Upper lobe of left lung (tissue), 6 donors: Measurements from ENCODE around the gene VPS37D. TPM values are rescaled to one million over a fixed set of nuclear protein-coding genes. Genes with fewer than 3 reads are reported as not detected.

ENCODE experiments used
- ATAC-seq, 2 donors: fragments of 200-7000 bp; cut with Tn5 transposase; one replicate each; pipeline ENCODE4 v1.9.1; 2022; ENCODE audit warnings: mild to moderate bottlenecking in 2 of 2, moderate library complexity in 2 of 2; ENCODE audit not compliant: low FRiP score in 2 of 2
- DNase-seq, 2 donors: peaks; one replicate each; pipeline ENCODE4 v3.0.0-alpha.2; 2019 to 2020
- H3K27ac ChIP-seq, 4 donors: fragments of 200-600 bp; sonication (generic); one replicate each; pipeline ENCODE4 v1.5.1; 2016 to 2019
- H3K27me3 ChIP-seq, 4 donors: fragments of 200-600 bp; sonication (generic); one replicate each; pipeline ENCODE4 v1.5.1; 2017 to 2019
- H3K36me3 ChIP-seq, 4 donors: fragments of 200-600 bp; sonication (generic); one replicate each; pipeline ENCODE4 v1.5.1; 2016 to 2019
- H3K4me1 ChIP-seq, 4 donors: fragments of 200-600 bp; sonication (generic); one replicate each; pipeline ENCODE4 v1.5.1; 2018 to 2019
- H3K4me3 ChIP-seq, 4 donors: fragments of 200-600 bp; sonication (generic); one replicate each; pipeline ENCODE4 v1.5.1; 2017 to 2019; ENCODE audit warnings: mild to moderate bottlenecking in 2 of 4, moderate library complexity in 1 of 4
- H3K9me3 ChIP-seq, 4 donors: fragments of 200-600 bp; sonication (generic); one replicate each; pipeline ENCODE4 v1.5.1; 2018 to 2019
- CTCF ChIP-seq, 6 experiments: fragments of 450-650 bp in 4 of 6; fragments of 200-600 bp in 2 of 6; sonication (generic) in 2 of 6; IDR thresholded peaks; one replicate each; pipeline ENCODE4 v1.5.1; 2016 to 2019; ENCODE audit warnings: antibody characterized with exemption in 6 of 6
- EP300 ChIP-seq, 4 donors: sonication (generic); formaldehyde crosslinking; IDR thresholded peaks; one replicate each; pipeline ENCODE4 v1.5.1; 2017; ENCODE audit warnings: antibody characterized with exemption in 4 of 4, control low read depth in 2 of 4
- POLR2A ChIP-seq, 4 donors: fragments of 450-650 bp; IDR thresholded peaks; one replicate each; pipeline ENCODE4 v1.5.1; 2016 to 2017; ENCODE audit warnings: antibody characterized with exemption in 4 of 4, mild to moderate bottlenecking in 2 of 4
- POLR2AphosphoS5 ChIP-seq, 2 donors: sonication (generic); formaldehyde crosslinking; IDR thresholded peaks; one replicate each; pipeline ENCODE4 v1.5.1; 2017; ENCODE audit warnings: antibody characterized with exemption in 2 of 2
- WGBS, 2 donors: methylation state at CpG; one replicate each; pipeline ENCODE4 v1.1.5; 2017 to 2018; 5-methylcytosine and 5-hydroxymethylcytosine counted together
- total RNA-seq, 6 donors: library from RNA; depleted of rRNA in 4 of 6; stranded (reverse); fragments of >200 nt in 4 of 6; gene quantifications; one replicate each; pipeline versions ENCODE4 v1.1.0 to v1.2.1, GENCODE V29; 2016 to 2021
- donor health status: DM: no; HTN: no; CAD: no; lungs with moderate emphysema.
- donor health status: DM: no; HTN: yes; CAD: no; lungs with severe emphysema.

Gene VPS37D
- total RNA-seq, 6 donors from 2014 or later = 1.0 to 4.3 (median 1.5) TPM

- Histone ChIP-seq H3K27me3 (peaks cover 0 to 28% (median 16%) of the 10 kb centered on the region in 4 donors), H3K36me3 (no peaks in the 10 kb centered on the region), H3K9me3 (no peaks in the 10 kb centered on the region), H3K4me1 (peaks cover 15 to 24% (median 21%) of the 10 kb centered on the region in 4 donors), H3K4me3 (no peak overlapping the region), H3K27ac (no peak overlapping the region)
- TF ChIP-seq CTCF (IDR thresholded peaks at IDR 0.05) = no peak
- TF ChIP-seq POLR2A (IDR thresholded peaks at IDR 0.05) = no peak
- no peak for TF ChIP-seq EP300 (IDR thresholded peaks at IDR 0.05)
- no peak for TF ChIP-seq POLR2AphosphoS5 (IDR thresholded peaks at IDR 0.05)
- DNase-seq (no peak), ATAC-seq (no peak)
- 33 to 37% methylated on average over 3 of the region's 3 CpGs for WGBS, 2 donors
Observed at GRCh38 chr7:73626814-73627213, 40.8 kb upstream of the VPS37D start.

GRCh38 chr7:73628504-73628903 lies 39.1 kb upstream of the VPS37D start:
- DNase-seq (no peak), ATAC-seq (no peak)
- Histone ChIP-seq H3K4me1 (peaks cover 8 to 12% (median 11%) of the 10 kb centered on the region in 4 donors), H3K27me3 (peaks cover 0 to 18% (median 9%) of the 10 kb centered on the region in 4 donors), H3K9me3 (no peaks in the 10 kb centered on the region), H3K4me3 (no peak overlapping the region), H3K36me3 (no peaks in the 10 kb centered on the region), H3K27ac (no peak overlapping the region)
- WGBS, 2 donors = 70 to 85% methylated on average over 2 to 4 of the region's 4 CpGs
- TF ChIP-seq POLR2AphosphoS5 (IDR thresholded peaks at IDR 0.05) (no peak), EP300 (IDR thresholded peaks at IDR 0.05) (no peak), POLR2A (IDR thresholded peaks at IDR 0.05) (no peak), CTCF (IDR thresholded peaks at IDR 0.05) (no peak)

- Histone ChIP-seq H3K9me3 (no peaks in the 10 kb centered on the region), H3K27me3 (no peaks in the 10 kb centered on the region), H3K4me1 (no peaks in the 10 kb centered on the region), H3K4me3 (no peak overlapping the region), H3K36me3 (no peaks in the 10 kb centered on the region), H3K27ac (no peak overlapping the region)
- no peak for TF ChIP-seq CTCF (IDR thresholded peaks at IDR 0.05)
- no peak for TF ChIP-seq POLR2A (IDR thresholded peaks at IDR 0.05)
- no peak for TF ChIP-seq POLR2AphosphoS5 (IDR thresholded peaks at IDR 0.05)
- TF ChIP-seq EP300 (IDR thresholded peaks at IDR 0.05) = no peak
- ATAC-seq (no peak), DNase-seq (no peak)
- WGBS, 2 donors = 13 to 18% methylated on average over 1 of the region's 1 CpG
Observed at GRCh38 chr7:73631558-73631957, 36.1 kb upstream of the VPS37D start.

- WGBS, 2 donors = 87 to 96% methylated on average over 7 of the region's 7 CpGs
- Histone ChIP-seq H3K27ac (no peak overlapping the region), H3K9me3 (no peaks in the 10 kb centered on the region), H3K27me3 (no peaks in the 10 kb centered on the region), H3K4me3 (no peak overlapping the region), H3K36me3 (no peaks in the 10 kb centered on the region), H3K4me1 (no peaks in the 10 kb centered on the region)
- no peak for ATAC-seq
- no peak for TF ChIP-seq EP300 (IDR thresholded peaks at IDR 0.05)
- no peak for TF ChIP-seq CTCF (IDR thresholded peaks at IDR 0.05)
- no peak for TF ChIP-seq POLR2A (IDR thresholded peaks at IDR 0.05)
- no peak for TF ChIP-seq POLR2AphosphoS5 (IDR thresholded peaks at IDR 0.05)
- no peak for DNase-seq
Observed at GRCh38 chr7:73633323-73633722, 34.3 kb upstream of the VPS37D start.

- TF ChIP-seq EP300 (IDR thresholded peaks at IDR 0.05) (no peak), POLR2AphosphoS5 (IDR thresholded peaks at IDR 0.05) (no peak), POLR2A (IDR thresholded peaks at IDR 0.05) (no peak)
- 78 to 83% methylated on average over 8 of the region's 8 CpGs for WGBS, 2 donors
- DNase-seq (no peak), ATAC-seq (no peak)
- no peak overlapping the region for H3K4me3 ChIP-seq
- no peaks in the 10 kb centered on the region for H3K36me3 ChIP-seq
- no peak overlapping the region for H3K27ac ChIP-seq
- no peaks in the 10 kb centered on the region for H3K4me1 ChIP-seq
- no peaks in the 10 kb centered on the region for H3K27me3 ChIP-seq
- no peaks in the 10 kb centered on the region for H3K9me3 ChIP-seq
Observed at GRCh38 chr7:73633844-73634243, 33.8 kb upstream of the VPS37D start.
